Skeletal muscle cell (primary cell): ENCODE data around the gene PSMF1.
A peak's percentile ranks its signal among the peaks of the same experiment; 100 is the strongest.

Source experiments
- DNase-seq: peaks from one replicate; pipeline ENCODE4 v3.0.0-alpha.2; 2010; ENCODE audit warnings: low read depth
- H3K4me3 ChIP-seq: 2 replicates; pipeline ENCODE4 v1.5.1; 2011; ENCODE audit warnings: low read depth, mild to moderate bottlenecking, control low read depth, low read length, moderate library complexity

Gene PSMF1

DNA sequence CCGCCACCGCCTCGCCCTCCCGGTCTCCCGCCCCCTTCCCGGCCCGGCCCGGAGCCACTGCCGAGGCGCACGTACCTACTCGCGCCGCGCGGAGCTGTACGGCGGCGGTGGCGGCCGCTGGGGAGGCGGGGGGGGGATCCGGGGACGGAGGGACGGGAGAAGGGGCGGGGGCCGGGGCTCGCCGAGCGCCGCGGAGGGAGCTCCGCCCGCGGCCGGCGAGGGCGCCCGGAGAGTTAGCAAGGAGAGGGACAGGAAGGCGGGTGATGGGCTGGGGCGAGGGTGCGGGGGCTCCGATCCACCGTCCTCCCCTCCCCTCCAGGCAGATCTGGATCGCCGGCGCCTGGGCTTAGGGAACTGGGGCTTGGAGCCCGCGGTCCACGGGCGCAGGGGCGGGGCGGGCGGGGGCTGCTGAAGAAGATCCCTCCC is 66.9 kb downstream of the PSMF1 start:
- DNase-seq, result no peak
- peak overlapping the region; percentile 40 for H3K4me3 ChIP-seq

DNA sequence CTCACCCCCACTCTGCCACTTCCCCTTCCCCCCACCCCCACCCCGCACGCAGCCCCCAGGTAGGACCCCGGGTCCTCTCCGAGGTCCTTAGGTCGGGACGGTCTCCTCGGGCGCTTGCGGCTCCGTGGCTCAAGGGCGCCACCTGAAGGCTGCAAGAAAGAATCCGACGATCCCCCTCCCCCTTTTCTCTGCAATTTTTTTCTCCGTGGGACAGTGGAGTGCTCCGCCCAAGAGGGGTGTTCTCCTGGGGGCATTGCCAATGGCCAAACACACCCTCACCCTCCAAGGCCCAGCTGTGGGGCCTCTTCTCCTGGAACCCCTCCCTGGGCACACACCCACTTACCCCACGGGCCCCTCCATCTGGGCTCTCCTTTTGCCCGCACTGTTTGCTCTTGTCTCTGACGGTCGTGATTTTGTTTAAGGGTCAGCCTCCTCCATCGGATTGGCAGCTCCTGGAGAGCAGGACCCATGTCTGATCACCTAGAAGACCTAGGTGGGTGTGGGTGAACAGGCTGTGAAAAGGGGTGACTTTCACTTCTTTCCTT is 67.5 kb downstream of the PSMF1 start:
- DNase-seq, result no peak
- peak overlapping the region; percentile 40 for H3K4me3 ChIP-seq

DNA sequence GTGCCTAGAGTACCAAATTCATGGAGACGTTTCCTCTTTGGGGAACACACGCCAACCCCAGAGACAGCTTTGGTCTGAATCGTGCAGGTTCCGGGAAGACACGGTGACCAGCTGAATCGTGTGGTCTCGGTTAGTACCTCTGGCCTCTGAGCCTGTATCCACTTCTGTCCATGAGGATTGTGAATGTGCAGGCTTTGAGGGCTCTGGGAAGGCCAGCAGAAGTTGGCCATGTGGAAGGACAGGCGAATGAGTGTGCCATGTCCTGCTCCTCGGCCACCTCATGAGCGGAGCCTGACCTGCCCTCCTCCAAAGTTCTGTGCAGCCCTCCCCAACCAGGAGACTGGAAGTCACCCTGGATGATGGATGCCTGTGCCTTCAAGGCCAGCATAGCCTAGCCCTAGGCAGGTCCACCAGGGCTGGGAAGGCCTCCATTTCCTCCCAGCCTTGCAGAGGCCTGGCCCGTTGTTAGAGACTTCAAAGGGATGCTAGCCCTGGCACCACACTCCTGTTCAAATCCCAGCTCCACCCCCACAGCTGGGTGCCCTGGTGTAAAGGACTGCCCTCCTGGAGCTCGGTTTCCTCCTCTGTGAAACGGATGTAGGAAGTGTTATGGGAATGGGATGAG is 68.1 kb downstream of the PSMF1 start:
- no peak overlapping the region for H3K4me3 ChIP-seq
- no peak for DNase-seq

DNA sequence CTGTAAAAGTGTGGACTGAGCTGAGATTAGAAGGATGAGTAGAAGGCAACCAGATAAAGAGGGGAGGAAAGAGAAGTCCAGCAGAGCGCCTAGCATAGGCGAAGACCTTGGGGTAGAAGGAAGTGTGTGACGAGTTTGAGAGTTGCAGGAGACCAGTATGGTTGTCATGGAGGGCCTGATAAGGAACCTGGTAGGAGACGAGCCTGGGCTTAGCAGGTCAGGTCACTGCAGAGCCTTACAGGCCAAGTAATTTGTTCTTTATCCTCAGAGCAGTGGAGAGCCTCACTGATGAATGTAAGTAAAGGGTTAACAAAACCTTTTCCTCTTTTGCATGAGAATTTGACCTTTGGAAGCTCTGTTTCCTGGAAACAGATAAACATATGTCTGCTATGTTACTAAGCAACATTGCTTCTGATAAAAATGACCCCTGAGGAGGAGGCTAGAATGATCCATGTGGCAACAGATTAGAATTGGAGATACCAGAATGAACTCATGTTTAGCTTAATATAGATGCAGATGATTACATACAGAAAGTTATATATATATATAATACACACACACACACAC is 69.3 kb downstream of the PSMF1 start:
- no peak overlapping the region for H3K4me3 ChIP-seq
- no peak for DNase-seq

DNA sequence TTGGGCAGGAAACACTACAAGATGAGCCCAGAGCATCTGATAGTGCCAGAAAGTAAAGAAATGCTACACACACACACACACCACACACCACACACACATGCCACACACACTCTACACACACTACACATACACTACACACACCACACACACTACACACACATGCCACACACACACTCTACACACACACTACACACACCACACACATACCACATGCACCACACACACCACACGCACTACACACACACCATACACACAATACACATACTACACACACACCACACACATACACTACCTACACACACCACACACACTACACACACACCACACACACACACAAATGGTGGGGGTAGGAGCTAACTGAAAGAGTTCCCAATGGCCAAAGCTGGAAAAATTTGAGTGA is 69.9 kb downstream of the PSMF1 start:
- H3K4me3 ChIP-seq, result no peak overlapping the region
- no peak for DNase-seq

DNA sequence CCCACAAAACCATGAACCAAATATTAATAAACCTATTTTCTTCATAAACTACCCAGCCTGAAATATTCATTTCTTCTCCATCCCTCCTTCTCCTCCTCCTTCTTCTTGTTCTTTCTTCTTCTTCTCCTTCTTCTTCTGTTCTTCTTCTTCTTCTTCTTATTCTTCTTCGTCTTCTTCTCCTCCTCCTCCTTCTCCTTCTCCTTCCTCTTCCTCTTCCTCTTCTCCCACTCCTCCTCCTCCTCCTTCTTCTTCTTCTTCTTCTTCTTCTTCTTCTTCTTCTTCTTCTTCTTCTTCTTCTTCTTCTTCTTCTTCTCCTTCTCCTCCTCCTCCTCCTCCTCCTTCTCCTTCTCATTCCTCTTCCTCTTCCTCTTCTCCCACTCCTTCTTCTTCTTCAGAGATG is 71.4 kb downstream of the PSMF1 start:
- H3K4me3 ChIP-seq, result no peak overlapping the region
- DNase-seq, result no peak

DNA sequence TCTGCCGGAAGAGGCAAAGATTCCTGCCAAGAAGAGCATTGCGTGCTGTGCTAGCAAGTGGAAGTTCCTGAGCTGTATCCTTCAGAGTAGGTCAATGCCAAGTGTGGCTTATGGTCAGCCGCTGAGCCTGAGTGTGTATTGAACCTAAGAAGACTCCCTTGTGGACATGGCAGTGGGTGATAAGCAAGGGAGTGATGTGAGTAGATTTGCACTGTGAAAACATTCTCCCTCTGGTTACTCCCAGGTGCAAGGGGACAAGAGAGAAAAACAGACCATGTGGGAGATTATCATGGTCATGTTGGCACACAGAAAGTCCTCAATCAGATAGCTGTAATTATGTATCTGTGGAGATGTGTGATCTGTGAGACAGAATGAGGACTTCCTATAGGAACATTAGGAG is 72.4 kb downstream of the PSMF1 start:
- DNase-seq, result no peak
- no peak overlapping the region for H3K4me3 ChIP-seq

DNA sequence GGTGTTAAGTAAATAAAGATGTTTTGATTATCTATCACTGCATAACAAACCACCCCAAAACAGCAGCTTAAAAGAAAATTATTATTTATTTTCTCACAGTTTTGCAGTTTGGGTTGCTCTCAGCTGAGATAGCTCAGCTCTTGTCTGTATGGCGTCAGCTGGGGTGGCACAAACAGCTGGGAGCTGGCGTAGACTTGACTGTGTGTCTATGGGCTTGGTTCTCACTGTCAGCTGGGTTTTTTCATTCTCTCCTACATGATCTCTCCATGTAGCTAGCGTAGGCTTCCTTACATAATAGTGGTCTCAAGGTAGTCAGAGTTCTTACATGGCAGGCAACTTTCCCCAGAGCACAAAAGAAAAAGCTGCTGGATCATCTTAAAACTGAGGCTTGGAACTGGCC is 72.9 kb downstream of the PSMF1 start:
- H3K4me3 ChIP-seq, result no peak overlapping the region
- DNase-seq, result no peak

DNA sequence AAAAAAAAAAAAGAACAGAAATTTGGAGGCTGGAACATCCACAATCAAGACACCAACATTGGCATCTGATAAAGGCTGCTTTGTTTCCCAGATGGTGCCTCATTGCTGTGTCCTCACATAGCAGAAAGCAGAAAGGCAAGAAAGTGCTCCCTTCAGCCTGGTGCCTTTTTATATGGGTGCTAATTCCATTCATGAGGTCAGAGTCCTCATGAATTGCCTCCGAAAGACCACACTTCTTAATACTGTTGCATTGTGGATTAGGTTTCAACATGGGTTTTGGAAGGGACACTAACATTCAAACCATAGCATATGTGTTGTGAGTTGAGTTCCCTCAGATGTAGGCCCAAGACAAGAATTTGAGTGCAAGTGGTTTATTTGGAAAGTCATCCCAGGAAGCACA is 76.8 kb downstream of the PSMF1 start:
- no peak for DNase-seq
- no peak overlapping the region for H3K4me3 ChIP-seq

DNA sequence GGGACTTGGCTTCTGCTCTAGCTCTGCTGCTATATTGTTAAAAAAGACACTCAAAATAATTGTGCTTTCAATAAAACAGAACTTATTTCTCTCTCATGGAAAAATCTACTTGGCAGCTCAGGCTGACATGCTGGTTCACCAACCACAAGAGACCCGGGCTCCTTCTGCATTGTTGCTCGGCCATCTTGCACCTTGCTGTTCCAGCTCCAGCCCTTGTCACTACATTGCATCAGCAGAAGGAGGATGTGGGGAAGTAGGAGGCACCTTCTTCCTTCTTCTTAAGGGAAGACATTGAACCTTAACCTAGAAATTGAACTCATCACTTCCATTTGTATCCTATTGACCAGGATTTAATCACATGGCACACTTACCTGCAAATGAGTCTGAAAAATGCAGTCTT is 78.2 kb downstream of the PSMF1 start:
- no peak for DNase-seq
- no peak overlapping the region for H3K4me3 ChIP-seq

DNA sequence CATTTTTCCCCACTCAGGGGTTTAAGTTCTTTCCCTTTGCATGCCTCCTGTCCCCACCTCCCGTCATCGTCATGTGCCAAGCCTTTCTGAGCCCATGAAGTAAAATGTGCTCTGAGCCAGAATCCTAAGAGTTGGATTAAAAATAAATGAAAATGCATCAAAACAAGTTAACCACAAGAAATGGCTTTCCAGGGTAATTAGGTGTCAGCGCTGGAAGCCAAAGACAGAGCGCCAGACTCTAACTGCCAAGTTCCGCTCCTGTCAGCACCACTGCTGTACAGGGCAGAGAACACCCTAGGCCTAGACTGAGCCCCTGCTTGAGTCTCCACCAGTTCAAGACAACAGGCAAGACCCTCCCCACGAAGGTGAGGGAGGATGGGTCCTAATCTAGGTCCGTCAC is 79.4 kb downstream of the PSMF1 start:
- DNase-seq, result no peak
- H3K4me3 ChIP-seq, result no peak overlapping the region

DNA sequence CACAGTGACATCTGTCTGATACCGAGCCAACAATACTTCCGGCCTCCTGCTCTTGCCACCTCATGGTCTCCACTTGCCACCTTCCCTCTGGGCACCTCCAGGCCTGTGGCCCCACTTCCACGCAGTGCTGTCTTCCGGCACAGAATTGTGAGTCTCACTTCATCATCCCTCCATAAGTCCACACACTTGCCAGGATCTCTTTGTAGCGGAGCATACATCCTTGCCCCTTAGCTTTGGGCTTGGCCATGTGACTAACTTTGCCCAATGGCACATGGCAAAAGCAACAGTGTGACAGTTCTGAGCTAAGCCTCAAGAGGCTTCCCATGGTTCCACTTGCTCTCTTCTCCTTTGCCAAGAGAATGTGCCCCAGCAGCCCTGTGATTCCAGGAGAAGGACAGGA is 80.3 kb downstream of the PSMF1 start:
- no peak overlapping the region for H3K4me3 ChIP-seq
- no peak for DNase-seq

DNA sequence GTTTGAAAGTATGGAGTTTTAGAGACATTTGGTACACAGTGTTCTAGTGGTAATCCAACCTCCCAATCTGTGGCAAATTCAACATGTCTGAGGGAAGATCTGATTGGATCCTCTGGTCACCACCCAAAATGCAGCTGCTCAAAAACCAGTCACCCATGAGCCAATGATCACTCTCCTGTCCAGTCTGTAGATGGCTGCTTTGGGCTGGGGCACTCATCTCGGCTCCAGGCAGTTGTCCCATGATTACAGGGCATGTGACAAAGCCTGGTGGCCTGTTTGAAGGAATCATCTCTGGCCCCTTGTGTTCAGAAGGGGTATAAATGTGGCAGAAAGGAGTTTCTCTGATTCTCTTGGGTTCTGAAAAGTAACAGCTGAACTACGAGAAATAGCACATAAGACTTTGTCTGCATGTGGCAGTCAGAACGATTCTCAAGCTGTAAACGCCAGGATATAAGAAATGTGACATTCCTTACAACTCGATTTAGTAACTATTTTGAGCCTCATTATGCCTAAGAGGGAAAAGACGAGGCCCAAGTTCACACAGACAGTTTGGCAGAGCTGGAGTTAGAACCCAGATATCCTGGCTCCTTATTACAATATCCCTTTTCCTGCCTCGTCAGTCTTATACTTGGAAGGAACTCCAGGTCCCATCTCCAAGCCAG is 80.9 kb downstream of the PSMF1 start:
- no peak overlapping the region for H3K4me3 ChIP-seq
- DNase-seq, result no peak

DNA sequence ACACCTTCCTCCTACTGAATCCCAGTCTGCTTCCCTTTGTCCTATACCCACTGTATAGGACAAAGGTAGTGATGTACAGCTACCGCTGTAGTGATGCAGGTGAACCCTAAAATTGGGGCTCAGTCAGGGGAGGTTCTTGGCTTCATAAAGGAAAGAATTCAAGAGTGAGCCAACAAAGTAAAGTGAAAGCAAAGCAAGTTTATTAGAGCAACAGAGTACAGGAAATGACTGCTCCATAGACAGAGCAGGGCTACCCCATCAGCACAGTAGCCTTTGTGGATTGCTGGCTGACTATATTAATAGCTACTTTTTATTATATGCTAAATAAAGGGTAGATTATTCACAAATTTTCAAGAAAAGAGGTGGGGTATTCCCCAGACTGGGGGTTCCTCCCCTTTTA is 81.6 kb downstream of the PSMF1 start:
- DNase-seq, result no peak
- no peak overlapping the region for H3K4me3 ChIP-seq

DNA sequence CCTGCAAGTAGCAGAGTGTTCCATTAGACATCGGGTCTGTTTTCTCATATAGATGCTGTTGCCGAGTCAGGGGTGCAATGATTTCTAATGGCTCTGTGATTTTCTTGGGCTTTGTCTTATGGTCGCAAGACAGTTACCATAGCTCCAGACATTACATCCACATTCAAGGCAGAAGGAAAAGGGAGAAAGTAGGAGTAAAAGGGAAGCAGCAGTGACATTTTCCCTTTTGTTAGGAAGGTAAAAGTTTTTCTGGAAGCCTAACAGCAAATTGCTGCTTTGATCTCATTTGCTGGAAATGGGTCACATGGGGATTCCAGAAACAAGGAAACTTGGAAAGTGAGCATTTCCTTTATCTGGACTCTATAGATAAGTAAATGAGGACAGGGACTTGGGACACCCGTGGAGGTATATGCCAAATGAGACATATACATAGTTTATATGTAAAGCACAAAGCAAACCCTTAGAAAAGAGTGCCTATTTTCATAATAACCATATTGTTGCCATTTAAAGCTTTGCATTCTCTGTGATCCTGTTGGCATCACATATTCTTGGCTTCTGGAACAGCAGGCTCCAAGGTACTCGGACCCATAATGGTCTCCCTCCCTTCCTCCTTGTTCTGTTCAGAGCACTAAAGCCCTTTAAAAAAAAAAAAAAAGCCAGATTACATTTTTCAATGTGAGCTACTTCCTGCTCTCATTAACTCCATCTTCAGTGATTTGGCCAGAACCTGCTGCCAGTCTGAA is 84.5 kb downstream of the PSMF1 start, which contains the start of gene C20orf202:
Gene C20orf202 (plus strand): TSS at position 693 of the 743 bp plus-strand sequence. CDS start 132 bp downstream, outside the sequence.
- no peak within 1 kb of the TSS for H3K4me3 ChIP-seq
- no peak for DNase-seq

DNA sequence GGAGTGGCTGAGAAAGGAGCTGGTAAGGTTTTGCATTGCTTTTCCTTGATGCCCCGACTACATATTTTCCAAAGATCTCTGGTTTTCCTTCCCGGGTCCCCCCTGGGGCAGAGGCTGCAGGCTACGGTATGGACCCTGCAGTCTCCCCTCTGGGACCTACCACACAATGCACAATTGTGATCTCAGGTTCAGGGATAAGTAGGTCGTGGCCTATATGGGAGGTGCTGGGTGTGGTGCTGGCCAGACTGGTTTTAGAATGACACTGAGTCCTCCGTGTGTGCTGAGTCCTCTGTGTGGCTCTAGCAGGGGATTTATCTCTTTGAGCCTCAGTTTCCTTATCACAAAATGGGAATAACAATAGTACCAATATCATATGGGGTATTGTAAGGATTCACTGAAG is 85.2 kb downstream of the PSMF1 start:
- H3K4me3 ChIP-seq, result no peak overlapping the region
- DNase-seq, result no peak

DNA sequence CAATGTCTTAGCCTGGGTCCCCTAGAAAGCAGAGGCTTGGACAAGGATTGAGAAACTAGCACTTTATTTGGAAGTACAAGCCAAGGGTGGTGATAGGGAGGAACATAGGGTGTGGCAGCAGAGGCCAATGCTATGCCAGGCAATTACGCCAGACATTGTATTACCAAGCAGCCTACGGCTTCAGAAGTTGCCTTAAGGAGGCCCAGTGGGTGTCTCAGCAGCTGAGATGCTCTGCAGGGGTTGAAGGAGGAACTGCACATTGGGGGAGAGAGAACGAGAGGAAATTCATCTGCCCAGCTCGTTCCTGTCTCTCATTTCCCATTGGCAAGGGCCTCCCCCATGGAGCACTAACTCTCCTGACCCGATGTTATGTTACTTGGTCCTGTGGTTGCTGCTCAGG is 85.7 kb downstream of the PSMF1 start:
- no peak overlapping the region for H3K4me3 ChIP-seq
- DNase-seq, result no peak

DNA sequence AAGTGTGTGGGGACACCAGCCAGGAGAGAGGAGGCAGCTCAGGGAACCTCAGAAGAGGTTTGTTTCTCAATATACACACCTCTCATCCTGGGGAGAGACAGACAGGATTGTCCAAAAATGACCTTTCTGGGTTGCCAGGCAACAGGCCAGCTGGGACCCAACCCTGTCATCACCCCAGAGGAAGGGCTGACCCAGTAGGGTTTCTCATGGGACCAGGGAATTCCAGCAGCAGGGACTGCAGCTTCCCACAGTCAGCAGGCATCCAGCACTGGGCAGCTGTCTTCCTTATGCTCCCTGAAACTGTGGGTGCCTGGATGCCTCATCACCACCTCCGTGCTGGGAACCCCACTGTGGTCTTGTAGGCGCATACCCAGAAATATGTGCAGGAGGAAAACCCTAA is 86.2 kb downstream of the PSMF1 start:
- no peak overlapping the region for H3K4me3 ChIP-seq
- DNase-seq, result no peak

DNA sequence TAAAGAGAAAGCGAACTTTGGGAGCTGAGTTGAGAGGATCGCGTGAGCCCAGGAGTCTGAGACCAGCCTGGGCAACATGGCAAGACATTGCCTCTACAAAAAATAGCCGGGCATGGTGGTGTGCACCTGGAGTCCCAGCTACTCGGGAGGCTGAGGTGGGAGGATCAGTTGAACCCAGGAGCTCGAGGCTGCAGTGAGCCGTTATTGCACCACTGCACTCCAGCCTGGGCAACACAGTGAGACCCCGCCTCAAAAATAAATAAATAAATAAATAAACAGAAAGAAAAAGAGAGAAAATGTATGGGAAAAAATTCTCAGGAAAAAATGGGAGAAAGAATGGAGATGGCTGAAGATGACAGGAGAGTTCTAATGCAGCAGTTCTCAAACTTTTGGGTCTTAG is 87.4 kb downstream of the PSMF1 start:
- DNase-seq, result no peak
- H3K4me3 ChIP-seq, result no peak overlapping the region
